HL-60 (cell line): ENCODE results near the gene DEXI.

Experiments
- DNase-seq, 2 experiments: peaks; one replicate each; pipeline ENCODE4 v3.0.0-alpha.2; 2010 to 2020; ENCODE audit warnings: low read depth in 1 of 2, low spot score in 1 of 2
- H3K27ac ChIP-seq: fragments of 250-450 bp; sonication (Bioruptor Pico); replicated peaks from 2 replicates; pipeline ENCODE4 v1.5.1; 2020; ENCODE audit warnings: mild to moderate bottlenecking, moderate library complexity
- H3K27me3 ChIP-seq: fragments of 250-450 bp; sonication (Bioruptor Pico); 2 replicates; pipeline ENCODE4 v1.5.1; 2021; ENCODE audit warnings: mild to moderate bottlenecking, moderate library complexity; ENCODE audit not compliant: insufficient read depth, poor library complexity, severe bottlenecking
- H3K4me3 ChIP-seq: replicated peaks from 2 replicates; pipeline ENCODE4 v1.5.1; 2011; ENCODE audit warnings: mild to moderate bottlenecking, control low read depth, low read length; ENCODE audit not compliant: insufficient read depth
- GABPA ChIP-seq: IDR thresholded peaks from 2 replicates; pipeline ENCODE4 v1.6.1; 2012; ENCODE audit warnings: low read depth
- POLR2AphosphoS5 ChIP-seq: IDR thresholded peaks from 2 replicates; pipeline ENCODE4 v1.6.1; 2012; ENCODE audit warnings: low read depth
- SPI1 ChIP-seq: IDR thresholded peaks from 2 replicates; pipeline ENCODE4 v1.6.1; 2012; ENCODE audit warnings: low read depth, mild to moderate bottlenecking, borderline replicate concordance
- TF ChIP-seq, protein P1 (sequence below): IDR thresholded peaks from one replicate; pipeline ENCODE4 v1.5.1; 2011; ENCODE audit warnings: low read length, control low read depth, inconsistent platforms; ENCODE audit not compliant: insufficient read depth
- TF ChIP-seq, protein P2 (sequence below): IDR thresholded peaks from 2 replicates; pipeline ENCODE4 v1.6.1; 2012; ENCODE audit warnings: low read depth; ENCODE audit not compliant: insufficient replicate concordance

The DEXI gene

DNA sequence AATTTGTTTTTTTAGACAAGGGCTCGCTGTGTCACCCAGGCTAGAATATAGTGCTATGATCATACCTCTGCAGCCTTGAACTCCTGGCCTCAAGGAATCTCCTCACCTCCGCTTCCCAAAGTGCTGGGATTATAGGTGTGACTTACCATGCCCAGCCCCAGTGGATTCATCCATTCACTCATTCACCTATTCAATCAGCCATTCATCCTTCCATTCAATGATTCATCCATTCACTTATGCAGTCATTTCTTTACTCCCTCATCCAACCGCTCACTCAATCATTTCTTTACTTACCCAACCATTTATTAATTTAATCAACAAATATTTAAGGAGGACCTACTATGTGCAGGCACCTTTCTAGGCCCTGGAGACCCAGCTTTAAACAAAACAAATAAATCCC is 25.7 kb downstream of the DEXI start:
- no peaks in the 10 kb centered on the region for H3K27me3 ChIP-seq
- TF ChIP-seq GABPA = no peak
- no peak for TF ChIP-seq SPI1
- TF ChIP-seq, protein P1, sequence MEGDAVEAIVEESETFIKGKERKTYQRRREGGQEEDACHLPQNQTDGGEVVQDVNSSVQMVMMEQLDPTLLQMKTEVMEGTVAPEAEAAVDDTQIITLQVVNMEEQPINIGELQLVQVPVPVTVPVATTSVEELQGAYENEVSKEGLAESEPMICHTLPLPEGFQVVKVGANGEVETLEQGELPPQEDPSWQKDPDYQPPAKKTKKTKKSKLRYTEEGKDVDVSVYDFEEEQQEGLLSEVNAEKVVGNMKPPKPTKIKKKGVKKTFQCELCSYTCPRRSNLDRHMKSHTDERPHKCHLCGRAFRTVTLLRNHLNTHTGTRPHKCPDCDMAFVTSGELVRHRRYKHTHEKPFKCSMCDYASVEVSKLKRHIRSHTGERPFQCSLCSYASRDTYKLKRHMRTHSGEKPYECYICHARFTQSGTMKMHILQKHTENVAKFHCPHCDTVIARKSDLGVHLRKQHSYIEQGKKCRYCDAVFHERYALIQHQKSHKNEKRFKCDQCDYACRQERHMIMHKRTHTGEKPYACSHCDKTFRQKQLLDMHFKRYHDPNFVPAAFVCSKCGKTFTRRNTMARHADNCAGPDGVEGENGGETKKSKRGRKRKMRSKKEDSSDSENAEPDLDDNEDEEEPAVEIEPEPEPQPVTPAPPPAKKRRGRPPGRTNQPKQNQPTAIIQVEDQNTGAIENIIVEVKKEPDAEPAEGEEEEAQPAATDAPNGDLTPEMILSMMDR = no peak
- no peak for TF ChIP-seq POLR2AphosphoS5
- TF ChIP-seq, protein P2, sequence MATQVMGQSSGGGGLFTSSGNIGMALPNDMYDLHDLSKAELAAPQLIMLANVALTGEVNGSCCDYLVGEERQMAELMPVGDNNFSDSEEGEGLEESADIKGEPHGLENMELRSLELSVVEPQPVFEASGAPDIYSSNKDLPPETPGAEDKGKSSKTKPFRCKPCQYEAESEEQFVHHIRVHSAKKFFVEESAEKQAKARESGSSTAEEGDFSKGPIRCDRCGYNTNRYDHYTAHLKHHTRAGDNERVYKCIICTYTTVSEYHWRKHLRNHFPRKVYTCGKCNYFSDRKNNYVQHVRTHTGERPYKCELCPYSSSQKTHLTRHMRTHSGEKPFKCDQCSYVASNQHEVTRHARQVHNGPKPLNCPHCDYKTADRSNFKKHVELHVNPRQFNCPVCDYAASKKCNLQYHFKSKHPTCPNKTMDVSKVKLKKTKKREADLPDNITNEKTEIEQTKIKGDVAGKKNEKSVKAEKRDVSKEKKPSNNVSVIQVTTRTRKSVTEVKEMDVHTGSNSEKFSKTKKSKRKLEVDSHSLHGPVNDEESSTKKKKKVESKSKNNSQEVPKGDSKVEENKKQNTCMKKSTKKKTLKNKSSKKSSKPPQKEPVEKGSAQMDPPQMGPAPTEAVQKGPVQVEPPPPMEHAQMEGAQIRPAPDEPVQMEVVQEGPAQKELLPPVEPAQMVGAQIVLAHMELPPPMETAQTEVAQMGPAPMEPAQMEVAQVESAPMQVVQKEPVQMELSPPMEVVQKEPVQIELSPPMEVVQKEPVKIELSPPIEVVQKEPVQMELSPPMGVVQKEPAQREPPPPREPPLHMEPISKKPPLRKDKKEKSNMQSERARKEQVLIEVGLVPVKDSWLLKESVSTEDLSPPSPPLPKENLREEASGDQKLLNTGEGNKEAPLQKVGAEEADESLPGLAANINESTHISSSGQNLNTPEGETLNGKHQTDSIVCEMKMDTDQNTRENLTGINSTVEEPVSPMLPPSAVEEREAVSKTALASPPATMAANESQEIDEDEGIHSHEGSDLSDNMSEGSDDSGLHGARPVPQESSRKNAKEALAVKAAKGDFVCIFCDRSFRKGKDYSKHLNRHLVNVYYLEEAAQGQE = no peak
- H3K4me3 ChIP-seq = no peak overlapping the region
- DNase-seq = no peak
- H3K27ac ChIP-seq = no peak overlapping the region

DNA sequence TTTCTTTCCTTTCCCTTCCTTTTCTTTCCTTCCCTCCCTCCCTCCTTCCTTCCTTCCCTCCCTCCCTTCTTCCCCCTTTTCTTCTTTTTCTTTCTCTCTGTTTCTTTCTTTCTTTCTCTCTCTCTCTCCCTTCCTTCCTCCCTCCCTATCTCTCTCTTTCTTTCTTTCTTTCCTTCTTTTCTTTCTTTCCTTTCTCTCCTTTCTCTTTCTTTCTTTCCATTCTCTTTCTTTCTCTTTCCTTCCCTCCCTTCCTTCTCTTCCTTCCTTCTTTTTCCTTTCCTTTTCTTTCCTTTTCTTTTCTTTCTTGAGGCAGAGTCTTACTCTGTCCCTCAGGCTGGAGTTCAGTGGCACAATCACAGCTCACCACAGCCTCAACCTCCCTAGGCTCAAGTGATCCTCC is 31.0 kb downstream of the DEXI start:
- no peak overlapping the region for H3K27ac ChIP-seq
- DNase-seq = no peak
- H3K4me3 ChIP-seq = no peak overlapping the region
- no peaks in the 10 kb centered on the region for H3K27me3 ChIP-seq
- TF ChIP-seq POLR2AphosphoS5 (no peak), GABPA (no peak), SPI1 (no peak)
- TF ChIP-seq, protein P1 = no peak
- TF ChIP-seq, protein P2 = no peak

DNA sequence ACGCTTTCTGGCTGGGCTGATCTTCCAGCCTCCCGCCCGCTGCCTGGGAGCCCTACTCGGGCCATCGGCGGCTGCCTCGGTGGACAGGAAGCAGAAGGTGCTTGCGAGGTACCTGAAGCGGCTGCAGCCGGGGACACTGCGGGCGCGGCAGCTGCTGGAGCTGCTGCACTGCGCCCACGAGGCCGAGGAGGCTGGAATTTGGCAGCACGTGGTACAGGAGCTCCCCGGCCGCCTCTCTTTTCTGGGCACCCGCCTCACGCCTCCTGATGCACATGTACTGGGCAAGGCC is 34.6 kb downstream of the DEXI start:
- H3K27me3 ChIP-seq = no peaks in the 10 kb centered on the region
- DNase-seq = no peak
- TF ChIP-seq, protein P1 = no peak
- no peak for TF ChIP-seq POLR2AphosphoS5
- no peak for TF ChIP-seq SPI1
- TF ChIP-seq, protein P2 = no peak
- TF ChIP-seq GABPA = no peak

More for the DNA sequence above, 34.6 kb downstream of the DEXI start:
- Histone ChIP-seq H3K27ac (no peak overlapping the region), H3K4me3 (no peak overlapping the region)
